Fibroblast of skin of left quadriceps (primary cell): ENCODE data around the gene CEP295NL.
A peak's percentile ranks its signal among the peaks of the same experiment; 100 is the strongest.
"Not testable (repeated sequence)": the region's sequence is repeated elsewhere in the genome, so short reads cannot be mapped to it uniquely, and the experiment has no call there.

Experiments
- DNase-seq, 2 experiments: peaks; one replicate each; pipeline ENCODE4 v3.0.0-alpha.2; 2013; ENCODE audit warnings: low read depth in 2 of 2

The CEP295NL gene

GRCh38 chr17:78903101-78903779 is at the start of gene CEP295NL:
TSS of gene CEP295NL (minus strand) at chr17:78903201. CDS start at chr17:78901828, 1,373 bp downstream.
- no peak for DNase-seq

- no peak for DNase-seq
Measured at GRCh38 chr17:78952706-78953105, 49.7 kb upstream of the CEP295NL start.

- no peak for DNase-seq
Measured at GRCh38 chr17:78951967-78952551, 49.1 kb upstream of the CEP295NL start.

- DNase-seq = no peak
Measured at GRCh38 chr17:78950870-78951269, 47.9 kb upstream of the CEP295NL start.

- DNase-seq = no peak
Measured at GRCh38 chr17:78947235-78948149, 44.5 kb upstream of the CEP295NL start.

GRCh38 chr17:78946631-78947030 is 43.6 kb upstream of the CEP295NL start:
- DNase-seq = no peak

- no peak for DNase-seq
Measured at GRCh38 chr17:78946131-78946530, 43.1 kb upstream of the CEP295NL start.

GRCh38 chr17:78945455-78945854 is 42.5 kb upstream of the CEP295NL start:
- DNase-seq = not testable (repeated sequence)

GRCh38 chr17:78944956-78945355 is 42.0 kb upstream of the CEP295NL start:
- DNase-seq = no peak

- no peak for DNase-seq
Measured at GRCh38 chr17:78944026-78944425, 41.0 kb upstream of the CEP295NL start.

GRCh38 chr17:78940708-78941107 is 37.7 kb upstream of the CEP295NL start:
- DNase-seq = no peak

GRCh38 chr17:78940258-78940657 is 37.3 kb upstream of the CEP295NL start:
- DNase-seq = no peak

GRCh38 chr17:78939615-78940014 is 36.6 kb upstream of the CEP295NL start:
- DNase-seq = no peak

- DNase-seq = no peak
Measured at GRCh38 chr17:78937561-78937960, 34.6 kb upstream of the CEP295NL start.

- peak; percentile 95 to 96 for DNase-seq
Measured at GRCh38 chr17:78935419-78936323, 32.7 kb upstream of the CEP295NL start.

- DNase-seq = no peak
Measured at GRCh38 chr17:78934681-78935418, 31.8 kb upstream of the CEP295NL start.

GRCh38 chr17:78933959-78934568 is 31.1 kb upstream of the CEP295NL start:
- peak; percentile 96 to 97 for DNase-seq

GRCh38 chr17:78933025-78933958 is 30.3 kb upstream of the CEP295NL start:
- DNase-seq = peak in 1 of 2 experiments; percentile 71
